ENCODE measurements around the gene RAX2.

DNA sequence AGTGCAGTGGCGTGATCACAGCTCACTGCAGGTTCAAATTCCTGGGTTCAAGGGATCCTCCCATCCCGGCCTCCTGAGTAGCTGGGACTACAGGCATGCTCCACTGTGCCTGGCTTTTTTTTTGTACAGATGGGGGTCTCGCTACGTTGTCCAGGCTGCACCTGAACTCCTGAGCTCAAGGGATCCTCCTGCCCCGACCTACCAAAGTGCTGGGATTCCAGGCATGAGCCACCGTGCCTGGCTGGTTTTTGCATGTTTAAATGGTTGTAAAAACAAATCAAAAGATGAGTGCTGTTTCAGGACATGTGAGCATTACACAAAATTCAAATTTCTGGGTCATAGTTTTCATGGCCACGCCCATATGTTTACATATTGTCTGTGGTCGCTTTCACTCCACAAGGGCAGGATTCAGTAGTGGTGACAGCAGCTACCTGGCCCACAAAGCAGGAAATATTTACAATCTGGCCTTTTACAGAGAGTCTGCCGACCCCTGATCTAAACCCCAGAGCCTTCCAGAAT, 8.8 kb upstream of the RAX2 start:
- TF ChIP-seq MAFG (CRISPR knock-in tag; IDR thresholded peaks at IDR 0.05) (no peak), ZNF883 (CRISPR knock-in tag; IDR thresholded peaks at IDR 0.05; ENCODE audit: not compliant biosample characterization) (no peak), ZNF776 (CRISPR knock-in tag; IDR thresholded peaks at IDR 0.05) (no peak), CREB1 (IDR thresholded peaks at IDR 0.05) (no peak), CREB1 (CRISPR knock-in tag; IDR thresholded peaks at IDR 0.05) (no peak), SUZ12 (IDR thresholded peaks at IDR 0.05; ENCODE audit: low read depth, low read length) (no peak), CTCF (CRISPR knock-in tag; IDR thresholded peaks at IDR 0.05) (no peak), SP4 (CRISPR knock-in tag; IDR thresholded peaks at IDR 0.05) (no peak), TBL1XR1 (IDR thresholded peaks at IDR 0.05; ENCODE audit: borderline replicate concordance, low read length, partially characterized antibody) (no peak), WIZ (CRISPR knock-in tag; IDR thresholded peaks at IDR 0.05) (no peak)
- TF ChIP-seq, protein P1, sequence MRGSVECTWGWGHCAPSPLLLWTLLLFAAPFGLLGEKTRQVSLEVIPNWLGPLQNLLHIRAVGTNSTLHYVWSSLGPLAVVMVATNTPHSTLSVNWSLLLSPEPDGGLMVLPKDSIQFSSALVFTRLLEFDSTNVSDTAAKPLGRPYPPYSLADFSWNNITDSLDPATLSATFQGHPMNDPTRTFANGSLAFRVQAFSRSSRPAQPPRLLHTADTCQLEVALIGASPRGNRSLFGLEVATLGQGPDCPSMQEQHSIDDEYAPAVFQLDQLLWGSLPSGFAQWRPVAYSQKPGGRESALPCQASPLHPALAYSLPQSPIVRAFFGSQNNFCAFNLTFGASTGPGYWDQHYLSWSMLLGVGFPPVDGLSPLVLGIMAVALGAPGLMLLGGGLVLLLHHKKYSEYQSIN (CRISPR knock-in tag; IDR thresholded peaks at IDR 0.05; ENCODE audit: borderline replicate concordance): no peak
